Muscle of leg (tissue), 11 donors: ENCODE data around the gene BHLHA15. TPM values are rescaled to one million over a fixed set of nuclear protein-coding genes. Genes with fewer than 3 reads are reported as not detected.
A peak's percentile ranks its signal among the peaks of the same experiment; 100 is the strongest.

Experiments
- DNase-seq: peaks from one replicate; pipeline ENCODE4 v3.0.0; 2013
- H3K27ac ChIP-seq: one replicate; pipeline ENCODE4 v1.5.1; 2013; ENCODE audit warnings: mild to moderate bottlenecking, low read length, control low read depth
- H3K27me3 ChIP-seq: one replicate; pipeline ENCODE4 v1.6.1; 2013; ENCODE audit warnings: low read length; ENCODE audit not compliant: control insufficient read depth, insufficient read depth
- H3K36me3 ChIP-seq: one replicate; pipeline ENCODE4 v1.6.1; 2013; ENCODE audit warnings: low read length; ENCODE audit not compliant: control insufficient read depth, insufficient read depth
- H3K4me1 ChIP-seq: one replicate; pipeline ENCODE4 v1.6.1; 2013; ENCODE audit warnings: low read length; ENCODE audit not compliant: control insufficient read depth, insufficient read depth
- H3K4me3 ChIP-seq: one replicate; pipeline ENCODE4 v1.5.1; 2013; ENCODE audit warnings: low read length, control low read depth
- H3K9me3 ChIP-seq: replicated peaks from 2 replicates; pipeline ENCODE4 v1.6.1; 2013; ENCODE audit warnings: low read depth, low read length; ENCODE audit not compliant: control insufficient read depth
- WGBS: methylation state at CpG from one replicate; pipeline ENCODE4 v1.1.5; 2013; ENCODE audit warnings: missing lambda C conversion rate; ENCODE audit not compliant: insufficient coverage; 5-methylcytosine and 5-hydroxymethylcytosine counted together
- polyA plus RNA-seq, 8 donors: library from polyadenylated mRNA; unstranded; fragments of 120-200 nt; gene quantifications; one replicate each; pipeline versions ENCODE4 v1.2.1 to v1.2.3, GENCODE V29; 2013; ENCODE audit warnings: inconsistent platforms in 1 of 8, low replicate concordance in 1 of 8; ENCODE audit not compliant: insufficient read length in 8 of 8, insufficient read depth in 1 of 8
- total RNA-seq: library from RNA; stranded (reverse); fragments of 120-200 nt; gene quantifications from one replicate; pipeline ENCODE4 v1.2.4, GENCODE V29; 2013

The BHLHA15 gene
- total and polyA plus RNA-seq, 9 donors: 0.26 to 1.0 (median 0.41) TPM

DNA sequence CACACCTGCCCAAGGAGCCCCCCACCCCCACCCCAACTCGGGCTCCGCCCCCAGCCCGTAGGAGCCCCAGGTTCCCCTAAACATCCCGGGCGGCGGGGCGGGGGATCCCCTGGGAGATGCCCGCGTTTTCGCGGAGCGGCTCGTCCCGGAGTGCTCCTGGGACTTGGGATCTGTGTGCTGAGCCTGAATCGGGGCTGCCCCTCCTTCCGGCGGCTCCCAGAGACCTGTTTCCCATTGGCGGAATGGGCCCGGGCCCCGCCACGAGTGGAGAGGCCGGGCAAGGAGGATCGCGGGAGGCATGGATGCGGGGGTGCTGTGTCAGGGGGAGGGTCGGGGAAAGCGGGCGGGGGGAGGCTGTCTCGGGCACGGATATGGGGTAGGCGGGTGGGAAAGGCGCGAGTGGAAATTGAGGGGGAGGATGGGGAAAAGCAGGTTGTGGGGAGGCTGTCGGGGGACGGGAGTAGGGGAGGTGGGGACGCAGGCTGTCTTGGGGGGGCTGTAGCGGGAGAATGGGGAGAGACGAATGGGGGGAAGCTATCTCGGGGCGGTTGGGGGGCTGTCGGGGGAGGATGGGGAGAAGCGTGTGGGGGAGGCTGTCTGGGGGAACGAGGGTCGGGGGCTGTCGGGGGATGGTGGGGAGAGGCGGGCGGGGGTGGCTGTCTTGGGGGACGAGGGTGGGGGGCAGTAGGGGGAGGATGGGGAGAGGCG is 572 bp upstream of the BHLHA15 start:
- peaks cover 3% of the 10 kb centered on the region for H3K4me1 ChIP-seq
- H3K27ac ChIP-seq: no peak overlapping the region
- no peaks in the 10 kb centered on the region for H3K9me3 ChIP-seq
- H3K36me3 ChIP-seq: peaks cover 11% of the 10 kb centered on the region
- H3K27me3 ChIP-seq: peaks cover 5% of the 10 kb centered on the region
- WGBS: under 1% methylated on average over 25 of the region's 49 CpGs
- peak overlapping the region; percentile 24 for H3K4me3 ChIP-seq
- no peak for DNase-seq

GRCh38 chr7:98211676-98212531 is 665 bp downstream of the BHLHA15 start:
- H3K27me3 ChIP-seq: peaks cover 5% of the 10 kb centered on the region
- no peak overlapping the region for H3K27ac ChIP-seq
- H3K36me3 ChIP-seq: peaks cover 7% of the 10 kb centered on the region
- no peak overlapping the region for H3K4me3 ChIP-seq
- 78% methylated on average over 48 of the region's 49 CpGs for WGBS
- H3K4me1 ChIP-seq: peaks cover 3% of the 10 kb centered on the region
- H3K9me3 ChIP-seq: no peaks in the 10 kb centered on the region
- no peak for DNase-seq

- no peak for DNase-seq
- Histone ChIP-seq H3K4me3 (no peak overlapping the region), H3K9me3 (no peaks in the 10 kb centered on the region), H3K27me3 (peaks cover 5% of the 10 kb centered on the region), H3K27ac (no peak overlapping the region), H3K36me3 (peaks cover 9% of the 10 kb centered on the region), H3K4me1 (peaks cover 3% of the 10 kb centered on the region)
- WGBS: 86% methylated on average over 29 of the region's 30 CpGs
Measured at GRCh38 chr7:98212532-98213041, 1.3 kb downstream of the BHLHA15 start.

DNA sequence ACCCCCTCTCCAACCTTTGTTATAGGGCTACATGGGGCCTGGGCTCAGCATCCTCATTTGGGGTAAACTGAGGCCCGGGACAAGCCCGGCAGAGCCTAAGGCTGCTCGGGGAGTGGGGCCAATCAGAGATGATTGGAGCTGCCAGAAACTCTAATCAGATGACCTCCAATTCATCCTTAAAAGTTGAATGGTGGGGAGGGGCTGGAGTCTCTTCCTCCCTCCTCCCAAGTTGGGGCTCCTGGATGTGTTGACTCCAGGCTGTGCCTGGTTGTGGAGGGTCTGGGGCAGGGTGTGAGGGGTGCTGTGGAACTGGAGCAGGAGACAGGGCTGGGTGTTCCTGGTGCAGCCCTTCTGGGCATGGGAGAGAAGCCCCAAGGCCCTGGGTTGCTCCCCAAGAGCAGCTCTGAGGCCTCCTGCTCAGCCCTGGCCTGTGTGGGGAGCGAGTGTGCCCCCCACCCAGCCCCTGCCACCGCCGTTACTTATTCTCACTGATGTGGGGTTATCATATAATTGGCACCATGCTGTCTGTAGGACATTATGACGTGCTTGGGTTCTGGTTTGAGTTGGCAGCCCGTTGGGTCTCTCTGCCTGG is 2.2 kb downstream of the BHLHA15 start:
- Histone ChIP-seq H3K27me3 (peaks cover 5% of the 10 kb centered on the region), H3K36me3 (peaks cover 11% of the 10 kb centered on the region), H3K9me3 (no peaks in the 10 kb centered on the region), H3K27ac (no peak overlapping the region), H3K4me3 (no peak overlapping the region), H3K4me1 (peaks cover 7% of the 10 kb centered on the region)
- no peak for DNase-seq
- WGBS: 84% methylated on average over 4 of the region's 8 CpGs

GRCh38 chr7:98213888-98214810 is 2.9 kb downstream of the BHLHA15 start:
- Histone ChIP-seq H3K4me3 (no peak overlapping the region), H3K36me3 (peaks cover 11% of the 10 kb centered on the region), H3K27me3 (peaks cover 5% of the 10 kb centered on the region), H3K27ac (no peak overlapping the region), H3K4me1 (peaks cover 7% of the 10 kb centered on the region), H3K9me3 (no peaks in the 10 kb centered on the region)
- DNase-seq: no peak
- 81% methylated on average over 25 of the region's 25 CpGs for WGBS

GRCh38 chr7:98214811-98215321 is 3.6 kb downstream of the BHLHA15 start:
- DNase-seq: no peak
- 81% methylated on average over 16 of the region's 27 CpGs for WGBS
- Histone ChIP-seq H3K27me3 (peaks cover 5% of the 10 kb centered on the region), H3K4me3 (no peak overlapping the region), H3K4me1 (peaks cover 7% of the 10 kb centered on the region), H3K36me3 (peaks cover 11% of the 10 kb centered on the region), H3K27ac (no peak overlapping the region), H3K9me3 (no peaks in the 10 kb centered on the region)

DNA sequence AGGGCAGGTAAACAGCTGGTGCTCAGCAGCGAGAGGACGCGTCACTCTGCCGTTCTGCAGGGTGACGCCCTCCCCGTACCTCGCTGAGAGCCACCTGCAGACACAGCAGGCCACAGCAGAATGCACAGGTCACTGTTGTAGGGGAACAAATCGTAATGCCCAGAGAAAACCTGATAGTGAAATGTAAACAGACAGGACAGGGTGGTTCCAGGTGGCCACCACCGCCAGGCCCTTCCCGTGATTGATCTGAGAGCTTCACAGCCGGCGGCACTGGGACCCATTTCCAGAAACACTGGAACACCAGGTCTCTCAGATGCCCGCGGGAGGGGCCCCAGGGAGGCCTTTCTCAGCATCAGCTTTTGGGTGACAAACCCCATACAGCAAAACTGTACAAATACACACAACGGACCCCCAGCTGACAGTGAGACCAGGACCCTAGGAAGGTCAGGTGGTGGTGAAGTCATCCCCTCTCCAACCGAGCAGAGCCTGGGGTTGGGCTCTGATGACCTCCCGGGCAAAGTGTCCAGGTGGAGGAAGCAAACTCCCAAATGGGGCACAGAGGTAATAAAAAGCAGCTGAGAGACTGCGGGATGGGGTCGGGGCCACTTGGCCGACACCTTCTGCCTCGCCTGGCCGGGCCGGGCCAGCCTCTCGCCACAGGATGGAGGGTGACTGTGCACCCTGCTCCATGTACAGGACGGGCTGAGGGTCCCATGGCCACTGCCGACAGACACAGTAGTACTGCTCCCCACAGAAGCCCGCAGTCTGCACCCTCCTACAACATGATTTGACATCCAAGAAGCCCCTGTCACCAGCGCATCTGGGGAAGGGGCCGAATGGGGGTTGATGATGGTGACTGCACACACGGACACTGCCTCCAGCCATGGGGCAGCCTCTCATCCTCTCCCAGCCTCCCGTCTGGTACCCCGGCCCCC is 4.6 kb downstream of the BHLHA15 start:
- H3K9me3 ChIP-seq: no peaks in the 10 kb centered on the region
- no peak for DNase-seq
- WGBS: 72% methylated on average over 22 of the region's 32 CpGs
- H3K4me1 ChIP-seq: peaks cover 4% of the 10 kb centered on the region
- H3K36me3 ChIP-seq: peaks cover 11% of the 10 kb centered on the region
- peaks cover 3% of the 10 kb centered on the region for H3K27me3 ChIP-seq
- H3K4me3 ChIP-seq: no peak overlapping the region
- no peak overlapping the region for H3K27ac ChIP-seq

DNA sequence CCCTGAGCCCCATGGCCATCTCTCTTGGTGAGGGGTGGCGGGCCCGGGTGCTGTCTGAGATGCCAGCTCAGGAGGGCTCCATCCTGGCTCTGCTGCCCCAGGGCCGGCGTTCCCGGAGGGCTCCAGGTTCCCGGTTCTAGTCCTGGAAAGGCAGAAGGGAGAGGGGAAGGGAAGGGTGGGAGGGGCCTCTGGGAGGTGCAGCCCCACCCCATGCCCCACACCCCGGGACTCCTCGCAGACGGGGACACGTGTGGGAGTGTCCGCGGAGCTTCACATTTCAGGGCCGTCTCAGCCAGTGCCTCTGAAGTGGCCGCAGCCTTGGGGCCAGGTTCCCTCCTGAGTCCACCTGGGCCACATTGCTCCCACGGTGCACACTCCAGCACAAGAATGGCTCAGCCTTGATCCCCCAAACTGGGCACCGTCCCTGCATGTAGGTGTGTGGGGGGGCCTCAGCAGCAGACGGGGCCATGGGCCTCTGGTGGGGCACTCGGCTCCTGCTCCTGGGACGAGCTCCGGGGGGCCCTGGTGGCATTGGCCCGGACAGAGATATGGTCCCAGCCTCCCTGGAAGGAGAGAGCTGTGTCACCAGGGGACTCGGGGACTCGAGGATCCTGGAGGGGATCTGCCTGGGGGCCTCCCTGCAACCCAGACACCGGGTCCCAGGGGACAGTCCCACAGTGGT is 5.8 kb downstream of the BHLHA15 start:
- Histone ChIP-seq H3K4me3 (no peak overlapping the region), H3K27ac (no peak overlapping the region), H3K4me1 (peaks cover 4% of the 10 kb centered on the region), H3K9me3 (no peaks in the 10 kb centered on the region), H3K36me3 (peaks cover 17% of the 10 kb centered on the region), H3K27me3 (no peaks in the 10 kb centered on the region)
- no peak for DNase-seq
- WGBS: 91% methylated on average over 12 of the region's 24 CpGs
